Subcutaneous adipose tissue (tissue), 4 donors: Measurements from ENCODE around the gene ZKSCAN1. TPM values are rescaled to one million over a fixed set of nuclear protein-coding genes. Genes with fewer than 3 reads are reported as not detected.

Source experiments
- total RNA-seq, 4 donors: library from RNA; depleted of rRNA; stranded (reverse); fragments of >200 nt; gene quantifications; one replicate each; pipeline ENCODE4 v1.1.0, GENCODE V29; 2016
- TF ChIP-seq, protein P1 (sequence below): fragments of 450-650 bp; IDR thresholded peaks from one replicate; pipeline ENCODE4 v1.5.1; 2016; ENCODE audit warnings: low read depth, mild to moderate bottlenecking, control low read depth, antibody characterized with exemption, moderate library complexity

The ZKSCAN1 gene
- total RNA-seq, 4 donors from 2014 or later, result 28.5 to 39.9 (median 33.8) TPM

DNA sequence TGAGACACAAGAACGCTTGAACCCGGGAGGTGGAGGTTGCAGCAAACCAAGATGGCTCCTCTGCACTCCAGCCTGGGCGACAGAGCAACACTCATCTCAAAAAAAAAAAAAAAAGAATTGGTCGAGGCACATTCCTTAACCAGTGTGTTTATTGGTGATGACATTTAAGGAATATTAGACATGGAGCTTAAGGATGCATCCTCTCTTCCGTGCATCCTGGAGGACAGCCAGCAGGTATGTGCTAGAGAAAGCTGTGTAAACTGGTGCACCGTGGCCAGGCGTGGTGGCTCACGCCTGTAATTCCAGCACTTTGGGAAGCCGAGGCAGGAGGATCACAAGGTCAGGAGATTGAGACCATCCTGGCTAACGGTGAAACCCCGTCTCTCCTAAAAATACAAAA, 11.8 kb downstream of the ZKSCAN1 start:
- TF ChIP-seq, protein P1, sequence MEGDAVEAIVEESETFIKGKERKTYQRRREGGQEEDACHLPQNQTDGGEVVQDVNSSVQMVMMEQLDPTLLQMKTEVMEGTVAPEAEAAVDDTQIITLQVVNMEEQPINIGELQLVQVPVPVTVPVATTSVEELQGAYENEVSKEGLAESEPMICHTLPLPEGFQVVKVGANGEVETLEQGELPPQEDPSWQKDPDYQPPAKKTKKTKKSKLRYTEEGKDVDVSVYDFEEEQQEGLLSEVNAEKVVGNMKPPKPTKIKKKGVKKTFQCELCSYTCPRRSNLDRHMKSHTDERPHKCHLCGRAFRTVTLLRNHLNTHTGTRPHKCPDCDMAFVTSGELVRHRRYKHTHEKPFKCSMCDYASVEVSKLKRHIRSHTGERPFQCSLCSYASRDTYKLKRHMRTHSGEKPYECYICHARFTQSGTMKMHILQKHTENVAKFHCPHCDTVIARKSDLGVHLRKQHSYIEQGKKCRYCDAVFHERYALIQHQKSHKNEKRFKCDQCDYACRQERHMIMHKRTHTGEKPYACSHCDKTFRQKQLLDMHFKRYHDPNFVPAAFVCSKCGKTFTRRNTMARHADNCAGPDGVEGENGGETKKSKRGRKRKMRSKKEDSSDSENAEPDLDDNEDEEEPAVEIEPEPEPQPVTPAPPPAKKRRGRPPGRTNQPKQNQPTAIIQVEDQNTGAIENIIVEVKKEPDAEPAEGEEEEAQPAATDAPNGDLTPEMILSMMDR, result no peak

DNA sequence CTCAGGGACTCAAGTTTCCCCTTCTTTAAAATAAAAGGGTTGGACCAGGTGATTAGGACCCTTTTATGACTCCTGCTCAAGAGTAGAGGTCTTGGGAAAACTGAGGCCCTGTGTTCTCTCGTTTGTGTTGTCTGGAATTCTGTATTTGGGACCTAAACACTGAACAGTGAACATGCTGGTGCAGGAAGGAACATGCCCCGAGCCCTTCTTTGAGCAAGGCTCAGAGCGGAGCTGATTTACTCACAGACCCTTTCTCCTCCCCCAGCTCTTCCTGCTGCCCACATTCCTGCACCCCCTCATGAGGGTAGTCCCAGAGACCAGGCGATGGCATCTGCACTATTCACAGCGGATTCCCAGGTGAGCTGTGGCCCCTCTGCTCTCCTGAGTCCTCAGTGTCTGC, 14.2 kb downstream of the ZKSCAN1 start:
- TF ChIP-seq, protein P1, result no peak

DNA sequence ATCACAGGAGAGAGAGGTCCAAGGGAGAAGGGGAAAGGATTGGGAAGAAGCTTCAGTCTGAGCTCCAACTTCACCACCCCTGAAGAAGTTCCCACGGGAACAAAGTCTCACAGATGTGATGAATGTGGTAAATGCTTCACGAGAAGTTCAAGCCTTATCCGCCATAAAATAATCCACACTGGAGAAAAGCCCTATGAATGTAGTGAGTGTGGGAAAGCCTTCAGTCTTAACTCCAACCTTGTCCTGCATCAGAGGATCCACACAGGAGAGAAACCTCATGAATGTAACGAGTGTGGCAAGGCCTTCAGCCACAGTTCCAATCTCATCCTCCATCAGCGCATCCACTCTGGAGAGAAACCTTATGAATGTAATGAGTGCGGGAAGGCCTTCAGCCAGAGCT, 18.1 kb downstream of the ZKSCAN1 start:
- TF ChIP-seq, protein P1, result no peak

DNA sequence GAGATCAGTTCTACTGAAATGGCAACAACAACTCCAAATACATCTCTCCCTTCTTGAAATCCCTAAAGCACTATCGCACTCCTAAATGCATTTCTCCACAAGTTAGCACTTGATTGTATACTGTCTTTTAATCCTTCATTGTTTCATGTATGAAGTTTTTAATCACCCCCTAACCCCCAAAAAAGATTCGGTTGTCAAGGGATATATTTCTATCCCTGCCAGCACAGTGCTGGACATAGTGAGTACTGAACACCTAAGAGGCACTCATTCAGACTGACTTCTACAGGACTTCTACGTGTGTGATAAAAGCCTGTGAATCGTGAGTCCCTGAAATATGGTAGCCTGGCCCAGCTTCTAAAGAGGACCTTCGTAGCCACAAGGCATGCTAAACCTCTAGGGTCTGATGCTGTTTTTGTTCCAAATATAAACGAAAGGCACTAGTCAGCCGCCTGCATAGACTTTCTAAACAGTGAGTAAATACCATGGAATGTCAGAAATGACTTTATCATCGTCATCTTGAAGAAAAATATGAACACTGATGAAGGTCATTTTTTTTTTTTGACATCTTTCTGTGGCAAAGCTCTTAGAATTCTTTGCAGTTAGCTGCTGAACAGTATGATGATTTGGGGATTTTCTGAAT, 19.6 kb downstream of the ZKSCAN1 start:
- TF ChIP-seq, protein P1, result no peak

DNA sequence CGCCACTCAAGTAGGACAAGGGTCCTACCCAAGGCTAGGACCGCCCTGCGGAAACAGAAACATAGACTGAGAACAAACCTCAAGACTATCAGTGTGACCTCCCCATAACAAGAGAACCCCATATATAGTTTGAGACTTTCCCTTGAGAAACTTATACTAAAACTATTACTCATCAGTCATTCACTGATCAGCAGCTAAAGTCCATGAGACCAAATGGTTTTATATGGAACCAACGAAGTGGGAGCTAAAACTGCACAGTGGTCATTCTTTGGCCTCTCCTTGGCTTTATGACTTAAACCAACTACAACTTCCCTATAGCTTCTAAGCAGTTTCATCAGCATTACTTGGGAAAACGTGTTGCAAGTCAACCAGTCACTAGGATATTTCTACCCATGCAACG, 20.5 kb downstream of the ZKSCAN1 start:
- TF ChIP-seq, protein P1, result no peak

DNA sequence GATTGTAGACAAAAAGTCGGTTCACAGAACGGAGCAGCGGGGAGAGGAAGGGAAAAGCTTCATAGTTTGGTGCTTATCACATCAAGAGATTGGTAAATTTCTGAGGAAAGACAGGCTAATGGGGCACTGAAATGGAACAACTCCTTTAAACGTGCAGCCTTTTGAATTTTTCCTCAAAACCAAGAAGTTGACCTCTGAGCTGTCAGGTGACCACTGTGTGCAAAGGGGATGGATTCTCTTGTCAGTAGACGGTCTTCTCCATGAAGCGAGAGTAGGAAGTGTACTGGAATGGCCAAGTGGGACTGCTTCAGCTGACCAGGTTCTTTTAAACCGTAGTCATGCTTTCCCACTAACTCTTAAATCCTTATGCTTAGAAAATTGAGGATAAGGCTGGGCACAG, 22.9 kb downstream of the ZKSCAN1 start:
- TF ChIP-seq, protein P1, result no peak

DNA sequence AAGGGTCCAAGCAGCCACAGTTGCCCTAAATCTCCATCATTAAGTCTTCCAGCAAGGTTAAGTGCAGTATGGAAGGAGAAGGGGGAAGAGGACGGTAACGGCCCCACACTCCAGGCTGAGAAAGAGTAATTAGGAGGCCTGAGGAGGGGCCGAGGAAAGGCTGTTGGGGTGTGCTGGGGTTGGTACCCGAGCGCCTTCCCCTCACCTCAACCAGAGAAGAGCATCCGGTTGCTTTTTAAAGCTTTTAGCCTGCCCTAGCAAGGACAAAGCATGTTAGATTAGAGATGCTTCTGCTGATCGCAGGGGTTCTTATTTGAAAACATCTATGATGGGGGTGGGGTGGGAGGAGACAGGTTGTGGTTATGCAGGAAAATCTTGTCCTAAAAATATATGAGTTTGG, 25.2 kb downstream of the ZKSCAN1 start:
- TF ChIP-seq, protein P1, result no peak
